ENCODE results near the gene DBF4.
"Not testable (repeated sequence)": the region's sequence is repeated elsewhere in the genome, so short reads cannot be mapped to it uniquely, and the experiment has no call there.

DBF4 gene
- total RNA-seq, result 57.5 to 78.7 (median 77.3) reads per million in 3 donors

DNA sequence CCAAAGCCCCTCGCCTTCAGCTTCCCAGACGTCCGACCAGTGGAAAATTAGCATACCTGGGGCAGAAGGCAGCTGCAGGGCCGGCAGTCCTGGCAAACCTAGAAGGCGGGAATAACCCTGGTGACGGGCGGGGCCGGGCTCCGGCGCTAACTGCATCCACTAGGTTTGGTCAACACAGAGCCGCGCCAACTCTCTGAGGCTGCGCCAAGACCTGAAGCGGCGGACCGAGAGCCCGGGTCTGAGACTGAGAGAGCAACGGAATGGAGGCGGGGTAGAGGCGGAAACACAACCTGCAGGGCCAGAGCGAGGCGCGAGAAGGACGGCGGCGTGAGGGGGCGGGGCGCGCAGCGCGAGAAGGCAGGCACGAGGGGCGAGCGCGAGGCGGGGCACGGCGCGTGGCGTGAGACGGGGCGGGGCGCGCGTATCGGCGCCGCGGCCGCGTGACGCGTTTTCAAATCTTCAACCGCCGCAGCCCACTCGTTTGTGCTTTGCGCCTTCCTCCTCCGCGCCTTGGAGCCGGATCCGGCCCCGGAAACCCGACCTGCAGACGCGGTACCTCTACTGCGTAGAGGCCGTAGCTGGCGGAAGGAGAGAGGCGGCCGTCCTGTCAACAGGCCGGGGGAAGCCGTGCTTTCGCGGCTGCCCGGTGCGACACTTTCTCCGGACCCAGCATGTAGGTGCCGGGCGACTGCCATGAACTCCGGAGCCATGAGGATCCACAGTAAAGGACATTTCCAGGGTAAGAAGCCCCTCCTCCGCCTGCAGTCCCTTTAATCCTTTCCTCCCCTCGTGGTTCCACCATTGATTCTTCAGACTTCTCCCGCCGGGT is at the start of gene DBF4, which contains the start of gene SLC25A40:
Gene DBF4 (plus strand): TSS at position 454 of the 829 bp plus-strand sequence. CDS start 240 bp downstream, at position 694.
Gene SLC25A40 (minus strand): TSS at position 321 of the 829 bp plus-strand sequence. CDS start 17,633 bp downstream, outside the sequence.
- peak within 1 kb of the TSS; percentile 76 for H3K27ac ChIP-seq (ENCODE audit: insufficient read depth, low read length, poor library complexity, severe bottlenecking)
- no peaks in the 10 kb centered on the region for H3K36me3 ChIP-seq (ENCODE audit: control insufficient read depth, insufficient read depth, low read length)
- peak within 1 kb of the TSS; percentile 88 for H3K4me3 ChIP-seq (ENCODE audit: insufficient read depth, low read depth, low read length, poor library complexity, severe bottlenecking)
- no peaks in the 10 kb centered on the region for H3K9me3 ChIP-seq (ENCODE audit: control insufficient read depth, low read length)
- no peaks in the 10 kb centered on the region for H3K4me1 ChIP-seq (ENCODE audit: control insufficient read depth, insufficient read depth, low read length, poor library complexity, severe bottlenecking)
- DNase-seq, result peak; percentile 87 to 90 (median 90)
- H3K27me3 ChIP-seq (replicated peaks; ENCODE audit: control insufficient read depth, insufficient read depth, low read length, poor library complexity, severe bottlenecking), result no peaks in the 10 kb centered on the region

GRCh38 chr7:87828383-87828782 is 47.9 kb upstream of the DBF4 start:
- H3K4me1 ChIP-seq (ENCODE audit: control insufficient read depth, insufficient read depth, low read length, poor library complexity, severe bottlenecking); H3K4me3 ChIP-seq (ENCODE audit: insufficient read depth, low read depth, low read length, poor library complexity, severe bottlenecking); DNase-seq: not testable (repeated sequence)

GRCh38 chr7:87831097-87831496 is 45.2 kb upstream of the DBF4 start:
- H3K27me3 ChIP-seq (replicated peaks; ENCODE audit: control insufficient read depth, insufficient read depth, low read length, poor library complexity, severe bottlenecking), result no peaks in the 10 kb centered on the region
- no peak for DNase-seq
- no peaks in the 10 kb centered on the region for H3K4me1 ChIP-seq (ENCODE audit: control insufficient read depth, insufficient read depth, low read length, poor library complexity, severe bottlenecking)
- no peaks in the 10 kb centered on the region for H3K36me3 ChIP-seq (ENCODE audit: control insufficient read depth, insufficient read depth, low read length)
- H3K4me3 ChIP-seq (ENCODE audit: insufficient read depth, low read depth, low read length, poor library complexity, severe bottlenecking), result no peak overlapping the region
- no peaks in the 10 kb centered on the region for H3K9me3 ChIP-seq (ENCODE audit: control insufficient read depth, low read length)
- no peak overlapping the region for H3K27ac ChIP-seq (ENCODE audit: insufficient read depth, low read length, poor library complexity, severe bottlenecking)

More at GRCh38 chr7:87828383-87828782, 47.9 kb upstream of the DBF4 start:
- not testable (repeated sequence) for H3K27me3 ChIP-seq (replicated peaks; ENCODE audit: control insufficient read depth, insufficient read depth, low read length, poor library complexity, severe bottlenecking); H3K36me3 ChIP-seq (ENCODE audit: control insufficient read depth, insufficient read depth, low read length); H3K27ac ChIP-seq (ENCODE audit: insufficient read depth, low read length, poor library complexity, severe bottlenecking); H3K9me3 ChIP-seq (ENCODE audit: control insufficient read depth, low read length)

- no peak for DNase-seq
- no peaks in the 10 kb centered on the region for H3K27me3 ChIP-seq (replicated peaks; ENCODE audit: control insufficient read depth, insufficient read depth, low read length, poor library complexity, severe bottlenecking)
- peaks cover 2% of the 10 kb centered on the region for H3K36me3 ChIP-seq (ENCODE audit: control insufficient read depth, insufficient read depth, low read length)
- no peaks in the 10 kb centered on the region for H3K4me1 ChIP-seq (ENCODE audit: control insufficient read depth, insufficient read depth, low read length, poor library complexity, severe bottlenecking)
- no peak overlapping the region for H3K4me3 ChIP-seq (ENCODE audit: insufficient read depth, low read depth, low read length, poor library complexity, severe bottlenecking)
- no peaks in the 10 kb centered on the region for H3K9me3 ChIP-seq (ENCODE audit: control insufficient read depth, low read length)
- no peak overlapping the region for H3K27ac ChIP-seq (ENCODE audit: insufficient read depth, low read length, poor library complexity, severe bottlenecking)
These were observed 43.2 kb upstream of the DBF4 start for GRCh38 chr7:87833130-87833529.

- H3K27ac ChIP-seq (ENCODE audit: insufficient read depth, low read length, poor library complexity, severe bottlenecking), result no peak overlapping the region
- no peaks in the 10 kb centered on the region for H3K27me3 ChIP-seq (replicated peaks; ENCODE audit: control insufficient read depth, insufficient read depth, low read length, poor library complexity, severe bottlenecking)
- H3K4me1 ChIP-seq (ENCODE audit: control insufficient read depth, insufficient read depth, low read length, poor library complexity, severe bottlenecking), result no peaks in the 10 kb centered on the region
- DNase-seq, result no peak
- no peaks in the 10 kb centered on the region for H3K9me3 ChIP-seq (ENCODE audit: control insufficient read depth, low read length)
- H3K4me3 ChIP-seq (ENCODE audit: insufficient read depth, low read depth, low read length, poor library complexity, severe bottlenecking), result no peak overlapping the region
- H3K36me3 ChIP-seq (ENCODE audit: control insufficient read depth, insufficient read depth, low read length), result peaks cover 6% of the 10 kb centered on the region
These were observed 38.7 kb upstream of the DBF4 start for GRCh38 chr7:87837597-87837996.

- DNase-seq, result no peak
- H3K27ac ChIP-seq (ENCODE audit: insufficient read depth, low read length, poor library complexity, severe bottlenecking), result no peak overlapping the region
- no peaks in the 10 kb centered on the region for H3K4me1 ChIP-seq (ENCODE audit: control insufficient read depth, insufficient read depth, low read length, poor library complexity, severe bottlenecking)
- H3K27me3 ChIP-seq (replicated peaks; ENCODE audit: control insufficient read depth, insufficient read depth, low read length, poor library complexity, severe bottlenecking), result no peaks in the 10 kb centered on the region
- no peaks in the 10 kb centered on the region for H3K9me3 ChIP-seq (ENCODE audit: control insufficient read depth, low read length)
- H3K36me3 ChIP-seq (ENCODE audit: control insufficient read depth, insufficient read depth, low read length), result peaks cover 5% of the 10 kb centered on the region
- H3K4me3 ChIP-seq (ENCODE audit: insufficient read depth, low read depth, low read length, poor library complexity, severe bottlenecking), result no peak overlapping the region
These were observed 25.3 kb upstream of the DBF4 start for GRCh38 chr7:87850836-87851593.

- Histone ChIP-seq H3K9me3 (ENCODE audit: control insufficient read depth, low read length) (no peaks in the 10 kb centered on the region), H3K36me3 (ENCODE audit: control insufficient read depth, insufficient read depth, low read length) (peaks cover 5% of the 10 kb centered on the region), H3K4me3 (ENCODE audit: insufficient read depth, low read depth, low read length, poor library complexity, severe bottlenecking) (no peak overlapping the region), H3K27ac (ENCODE audit: insufficient read depth, low read length, poor library complexity, severe bottlenecking) (no peak overlapping the region), H3K4me1 (ENCODE audit: control insufficient read depth, insufficient read depth, low read length, poor library complexity, severe bottlenecking) (no peaks in the 10 kb centered on the region), H3K27me3 (replicated peaks; ENCODE audit: control insufficient read depth, insufficient read depth, low read length, poor library complexity, severe bottlenecking) (no peaks in the 10 kb centered on the region)
- DNase-seq, result no peak
These were observed 24.0 kb upstream of the DBF4 start for GRCh38 chr7:87852306-87852705.

DNA sequence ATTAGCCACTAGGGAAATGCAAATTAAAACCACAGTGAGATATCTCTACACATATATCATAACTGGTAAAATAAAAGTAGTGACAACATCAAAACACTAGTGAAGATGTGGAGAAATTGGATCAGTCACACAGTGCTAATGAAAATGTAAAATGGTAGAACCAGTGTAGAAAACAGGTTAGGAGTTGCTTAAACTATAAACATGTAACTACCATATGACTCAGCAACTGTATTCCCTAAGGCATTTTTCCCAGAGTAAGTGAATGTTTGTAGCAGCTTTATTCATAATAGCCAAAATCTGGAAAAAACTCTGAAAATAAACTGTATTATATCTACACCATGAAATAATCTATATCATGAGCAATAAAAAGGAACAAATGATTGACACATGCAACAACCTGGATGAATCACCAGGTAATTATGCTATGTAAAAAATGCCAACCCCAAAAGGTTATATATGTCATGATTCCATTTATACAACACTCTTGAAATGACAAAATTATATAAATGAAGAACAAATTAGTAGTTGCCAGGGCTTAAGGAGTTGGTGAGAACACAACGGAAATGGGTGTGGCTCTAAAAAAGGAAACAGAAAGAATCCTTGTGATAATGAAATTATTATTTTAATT is 22.9 kb upstream of the DBF4 start:
- Histone ChIP-seq H3K4me3 (ENCODE audit: insufficient read depth, low read depth, low read length, poor library complexity, severe bottlenecking) (no peak overlapping the region), H3K9me3 (ENCODE audit: control insufficient read depth, low read length) (no peaks in the 10 kb centered on the region), H3K27me3 (replicated peaks; ENCODE audit: control insufficient read depth, insufficient read depth, low read length, poor library complexity, severe bottlenecking) (no peaks in the 10 kb centered on the region), H3K36me3 (ENCODE audit: control insufficient read depth, insufficient read depth, low read length) (peaks cover 7% of the 10 kb centered on the region), H3K4me1 (ENCODE audit: control insufficient read depth, insufficient read depth, low read length, poor library complexity, severe bottlenecking) (no peaks in the 10 kb centered on the region), H3K27ac (ENCODE audit: insufficient read depth, low read length, poor library complexity, severe bottlenecking) (no peak overlapping the region)
- DNase-seq, result no peak

DNA sequence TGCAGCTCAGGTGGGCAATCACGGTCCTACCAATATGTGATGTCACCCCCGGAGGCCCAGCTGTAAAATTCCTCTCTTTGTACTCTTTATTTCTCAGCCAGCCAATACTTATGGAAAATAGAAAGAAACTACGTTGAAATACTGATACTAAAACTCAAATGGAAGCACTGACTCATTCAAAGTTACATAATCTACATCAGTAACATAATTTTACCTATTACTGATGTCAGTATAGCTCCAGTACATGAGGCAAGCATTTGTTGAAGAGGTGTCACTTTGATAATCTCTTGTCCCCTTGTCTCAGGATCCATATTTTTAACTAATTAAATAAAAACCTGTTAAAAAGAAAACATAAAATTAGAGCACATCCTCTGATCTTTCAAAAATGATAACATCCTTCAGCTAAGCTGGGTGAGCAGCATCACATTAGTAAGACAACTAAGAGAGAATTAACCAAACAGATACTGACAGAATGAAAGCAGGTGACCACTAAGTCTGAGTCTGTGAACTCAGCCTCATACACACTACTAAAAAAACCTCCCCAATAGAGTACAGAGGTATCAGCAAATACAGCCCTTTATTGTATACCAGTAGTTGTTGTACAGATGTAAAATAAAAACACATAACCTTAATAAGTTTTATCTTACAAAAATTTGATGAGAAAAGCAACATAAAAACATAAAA is 17.7 kb upstream of the DBF4 start:
- DNase-seq, result no peak
- Histone ChIP-seq H3K4me1 (ENCODE audit: control insufficient read depth, insufficient read depth, low read length, poor library complexity, severe bottlenecking) (no peaks in the 10 kb centered on the region), H3K4me3 (ENCODE audit: insufficient read depth, low read depth, low read length, poor library complexity, severe bottlenecking) (no peak overlapping the region), H3K9me3 (ENCODE audit: control insufficient read depth, low read length) (no peaks in the 10 kb centered on the region), H3K27ac (ENCODE audit: insufficient read depth, low read length, poor library complexity, severe bottlenecking) (no peak overlapping the region), H3K36me3 (ENCODE audit: control insufficient read depth, insufficient read depth, low read length) (peaks cover 6% of the 10 kb centered on the region), H3K27me3 (replicated peaks; ENCODE audit: control insufficient read depth, insufficient read depth, low read length, poor library complexity, severe bottlenecking) (no peaks in the 10 kb centered on the region)
